Osteoblast (primary cell): Measurements from ENCODE around the gene CARD10. TPM values are rescaled to one million over a fixed set of nuclear protein-coding genes. Genes with fewer than 3 reads are reported as not detected.

ENCODE experiments used
- DNase-seq: peaks from one replicate; pipeline ENCODE4 v3.0.0; 2011; ENCODE audit warnings: low spot score, mixed read lengths; ENCODE audit not compliant: insufficient read length; ENCODE audit errors: missing footprints
- H2AFZ ChIP-seq: 2 replicates; pipeline ENCODE4 v1.6.0; 2011; ENCODE audit warnings: mild to moderate bottlenecking, low read length
- H3K27ac ChIP-seq: 2 replicates; pipeline ENCODE4 v1.5.1; 2011; ENCODE audit warnings: mild to moderate bottlenecking, low read depth, low read length, moderate library complexity
- H3K27me3 ChIP-seq: 2 replicates; pipeline ENCODE4 v1.6.0; 2012; ENCODE audit warnings: mild to moderate bottlenecking, control low read depth, inconsistent platforms, low read length, moderate library complexity; ENCODE audit not compliant: insufficient read depth
- H3K36me3 ChIP-seq: 2 replicates; pipeline ENCODE4 v1.5.1; 2011; ENCODE audit warnings: mild to moderate bottlenecking, low read length, control low read depth, moderate library complexity; ENCODE audit not compliant: insufficient read depth
- H3K4me1 ChIP-seq: 2 replicates; pipeline ENCODE4 v1.5.1; 2011; ENCODE audit warnings: mild to moderate bottlenecking, low read length, control low read depth, moderate library complexity; ENCODE audit not compliant: insufficient read depth
- H3K4me2 ChIP-seq: 2 replicates; pipeline ENCODE4 v1.6.0; 2011; ENCODE audit warnings: mild to moderate bottlenecking, low read length; ENCODE audit not compliant: insufficient read depth
- H3K4me3 ChIP-seq: fragments of 200-600 bp; sonication (generic); 3 replicates; pipeline ENCODE4 v1.5.1; 2012; ENCODE audit warnings: mild to moderate bottlenecking, low read length, inconsistent platforms; ENCODE audit not compliant: insufficient read depth
- H3K79me2 ChIP-seq: 2 replicates; pipeline ENCODE4 v1.6.0; 2012; ENCODE audit warnings: mild to moderate bottlenecking, low read length, control low read depth, inconsistent platforms; ENCODE audit not compliant: insufficient read depth
- H3K9me3 ChIP-seq: 2 replicates; pipeline ENCODE4 v1.5.1; 2011; ENCODE audit warnings: low read depth, low read length, control low read depth
- H4K20me1 ChIP-seq: 2 replicates; pipeline ENCODE4 v1.6.0; 2012; ENCODE audit warnings: mild to moderate bottlenecking, low read length, control low read depth; ENCODE audit not compliant: insufficient read depth
- total RNA-seq: library from RNA; depleted of rRNA; stranded (reverse); fragments of >200 nt; gene quantifications from 2 replicates; pipeline ENCODE4 v1.2.3, GENCODE V29; 2012
- TF ChIP-seq, protein P1 (sequence below): IDR thresholded peaks from 2 replicates; pipeline ENCODE4 v1.5.1; 2011; ENCODE audit warnings: mild to moderate bottlenecking, low read depth, low read length, moderate library complexity; ENCODE audit errors: extremely low read depth

The CARD10 gene
- total RNA-seq, 1 donor, result 11.9 TPM

GRCh38 chr22:37526376-37526775, 7.2 kb upstream of the CARD10 start:
- Histone ChIP-seq H3K4me1 (peaks cover 30% of the 10 kb centered on the region), H3K79me2 (no peaks in the 10 kb centered on the region), H3K27ac (peak overlapping the region; percentile 96), H4K20me1 (no peaks in the 10 kb centered on the region), H3K9me3 (no peaks in the 10 kb centered on the region), H3K4me2 (peak overlapping the region; percentile 62), H3K27me3 (no peaks in the 10 kb centered on the region), H3K4me3 (no peak overlapping the region), H3K36me3 (no peaks in the 10 kb centered on the region), H2AFZ (no peak overlapping the region)
- TF ChIP-seq, protein P1, sequence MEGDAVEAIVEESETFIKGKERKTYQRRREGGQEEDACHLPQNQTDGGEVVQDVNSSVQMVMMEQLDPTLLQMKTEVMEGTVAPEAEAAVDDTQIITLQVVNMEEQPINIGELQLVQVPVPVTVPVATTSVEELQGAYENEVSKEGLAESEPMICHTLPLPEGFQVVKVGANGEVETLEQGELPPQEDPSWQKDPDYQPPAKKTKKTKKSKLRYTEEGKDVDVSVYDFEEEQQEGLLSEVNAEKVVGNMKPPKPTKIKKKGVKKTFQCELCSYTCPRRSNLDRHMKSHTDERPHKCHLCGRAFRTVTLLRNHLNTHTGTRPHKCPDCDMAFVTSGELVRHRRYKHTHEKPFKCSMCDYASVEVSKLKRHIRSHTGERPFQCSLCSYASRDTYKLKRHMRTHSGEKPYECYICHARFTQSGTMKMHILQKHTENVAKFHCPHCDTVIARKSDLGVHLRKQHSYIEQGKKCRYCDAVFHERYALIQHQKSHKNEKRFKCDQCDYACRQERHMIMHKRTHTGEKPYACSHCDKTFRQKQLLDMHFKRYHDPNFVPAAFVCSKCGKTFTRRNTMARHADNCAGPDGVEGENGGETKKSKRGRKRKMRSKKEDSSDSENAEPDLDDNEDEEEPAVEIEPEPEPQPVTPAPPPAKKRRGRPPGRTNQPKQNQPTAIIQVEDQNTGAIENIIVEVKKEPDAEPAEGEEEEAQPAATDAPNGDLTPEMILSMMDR, result no peak
- DNase-seq, result peak; percentile 96

DNA sequence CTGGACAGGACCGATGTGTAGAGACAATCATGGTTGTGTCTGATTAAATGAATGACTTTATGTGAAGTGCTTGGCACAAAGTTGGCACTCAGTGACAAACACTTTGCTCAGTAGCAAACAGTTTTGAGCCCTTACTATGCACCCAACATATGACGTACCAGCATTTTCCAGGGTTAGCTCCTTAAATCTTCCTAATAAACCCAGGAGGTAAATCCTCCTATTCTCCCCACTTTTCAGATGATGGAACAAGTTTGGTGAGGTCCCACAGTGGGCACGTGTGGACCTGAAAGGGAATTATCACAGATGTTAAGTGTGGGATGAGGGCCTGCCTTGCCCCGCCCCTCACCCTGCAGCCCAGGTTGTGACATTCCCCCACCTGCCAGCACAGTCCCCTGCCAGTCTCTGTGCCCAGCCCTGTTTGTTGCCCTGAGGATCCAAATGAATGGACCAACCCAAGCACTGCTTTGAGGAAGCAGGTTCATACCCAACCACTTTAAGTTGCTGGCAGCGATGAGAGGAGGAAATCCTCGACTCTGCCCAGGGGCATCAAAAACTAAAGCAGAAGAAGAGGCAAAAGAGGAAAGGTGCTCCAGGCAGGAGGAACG, 6.6 kb upstream of the CARD10 start:
- Histone ChIP-seq H3K36me3 (no peaks in the 10 kb centered on the region), H3K9me3 (no peaks in the 10 kb centered on the region), H3K4me2 (peak overlapping the region; percentile 62), H3K79me2 (no peaks in the 10 kb centered on the region), H3K27me3 (no peaks in the 10 kb centered on the region), H4K20me1 (no peaks in the 10 kb centered on the region), H2AFZ (no peak overlapping the region), H3K27ac (peak overlapping the region; percentile 96), H3K4me1 (peaks cover 30% of the 10 kb centered on the region), H3K4me3 (no peak overlapping the region)
- TF ChIP-seq, protein P1, result no peak
- peak; percentile 74 for DNase-seq

DNA sequence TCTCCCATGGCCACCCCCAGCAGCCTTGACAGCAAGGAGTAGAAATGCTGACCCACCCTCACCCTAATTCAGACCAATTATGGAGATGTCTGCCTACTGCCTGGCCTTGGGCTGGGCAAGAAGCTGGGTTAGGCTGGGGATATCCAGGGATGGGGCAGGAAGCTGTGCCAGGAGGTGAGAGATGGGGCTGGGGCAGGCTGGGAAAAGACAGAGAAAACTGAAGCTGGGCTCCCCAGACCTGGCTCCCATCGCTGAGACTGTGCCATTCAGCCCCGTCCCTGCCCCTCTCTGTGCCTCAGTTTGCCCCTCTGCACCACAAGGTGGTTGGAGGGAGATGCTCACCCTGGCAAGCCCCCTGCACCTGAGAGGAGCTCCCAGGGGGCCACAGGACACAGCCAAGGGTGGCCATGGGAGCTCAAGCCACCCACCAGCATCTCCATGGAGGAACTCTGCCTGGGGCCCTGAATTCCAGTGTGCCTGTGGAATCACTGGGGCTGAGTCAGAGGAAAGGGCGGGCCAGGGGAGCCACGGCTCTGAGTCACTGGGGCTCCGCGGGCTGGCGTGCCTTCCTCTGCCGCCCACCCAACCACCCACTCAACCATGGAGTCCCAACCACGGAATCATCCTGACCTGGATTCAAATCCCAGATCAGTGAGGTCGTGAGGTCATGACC, 6.0 kb upstream of the CARD10 start:
- TF ChIP-seq, protein P1, result no peak
- no peaks in the 10 kb centered on the region for H3K27me3 ChIP-seq
- H3K27ac ChIP-seq, result peak overlapping the region; percentile 96
- no peaks in the 10 kb centered on the region for H3K79me2 ChIP-seq
- H3K36me3 ChIP-seq, result no peaks in the 10 kb centered on the region
- peak overlapping the region; percentile 49 for H2AFZ ChIP-seq
- peak overlapping the region; percentile 62 for H3K4me2 ChIP-seq
- no peaks in the 10 kb centered on the region for H3K9me3 ChIP-seq
- H3K4me1 ChIP-seq, result peaks cover 30% of the 10 kb centered on the region
- peak; percentile 97 for DNase-seq
- peak overlapping the region; percentile 24 for H3K4me3 ChIP-seq
- no peaks in the 10 kb centered on the region for H4K20me1 ChIP-seq

DNA sequence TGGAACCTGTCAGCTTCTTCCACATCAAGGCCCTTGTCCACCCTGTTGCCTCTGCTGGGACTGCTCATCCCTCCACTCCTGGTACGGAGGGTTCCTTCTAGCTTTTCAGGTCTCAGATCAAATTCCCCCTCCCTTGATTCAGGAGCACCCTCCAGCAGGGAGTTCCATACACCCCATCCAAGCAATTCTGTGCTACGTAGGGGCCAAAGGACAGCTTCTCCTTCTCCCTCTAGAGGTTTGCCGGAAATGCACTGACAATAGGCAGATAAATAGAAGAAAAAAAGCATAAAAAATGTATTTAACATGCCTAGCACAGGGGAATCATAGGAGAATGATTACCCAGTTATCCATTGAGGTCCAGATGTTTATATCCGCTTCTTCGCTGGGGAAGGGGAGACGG, 3.3 kb upstream of the CARD10 start:
- Histone ChIP-seq H3K9me3 (no peaks in the 10 kb centered on the region), H3K27ac (no peak overlapping the region), H3K36me3 (no peaks in the 10 kb centered on the region), H3K27me3 (no peaks in the 10 kb centered on the region), H3K79me2 (peaks cover 15% of the 10 kb centered on the region), H4K20me1 (no peaks in the 10 kb centered on the region), H3K4me1 (peaks cover 34% of the 10 kb centered on the region), H2AFZ (no peak overlapping the region), H3K4me2 (no peak overlapping the region), H3K4me3 (no peak overlapping the region)
- peak; percentile 14 for DNase-seq
- TF ChIP-seq, protein P1, result peak; percentile 10
